Activated naive CD4-positive, alpha-beta T cell treated with anti-CD3 and anti-CD28 coated beads for 36 hours (primary cell): Measurements from ENCODE around the gene ISY1. TPM values are rescaled to one million over a fixed set of nuclear protein-coding genes. Genes with fewer than 3 reads are reported as not detected.
"Not testable (repeated sequence)": the region's sequence is repeated elsewhere in the genome, so short reads cannot be mapped to it uniquely, and the experiment has no call there.

ENCODE experiments used
- CTCF ChIA-PET: fragments of 350-600 bp; sonication (Branson Sonifier 250); formaldehyde crosslinking; loops from one replicate; lab custom pipeline; 2021; ENCODE audit warnings: antibody characterized with exemption; lab: Charles Lee
- DNase-seq: peaks from one replicate; pipeline ENCODE4 v3.0.0-alpha.2; 2020
- H3K27ac Mint-ChIP-seq: one replicate; pipeline ENCODE4 v1.8.0; 2021; ENCODE audit warnings: mild to moderate bottlenecking, mixed read lengths
- H3K27me3 Mint-ChIP-seq: one replicate; pipeline ENCODE4 v1.8.0; 2021; ENCODE audit warnings: low read depth, mixed read lengths
- H3K36me3 Mint-ChIP-seq: one replicate; pipeline ENCODE4 v1.8.0; 2021; ENCODE audit warnings: low read depth, mixed read lengths
- H3K4me1 Mint-ChIP-seq: one replicate; pipeline ENCODE4 v1.8.0; 2021; ENCODE audit warnings: low read depth, mixed read lengths
- H3K4me3 Mint-ChIP-seq: one replicate; pipeline ENCODE4 v1.8.0; 2021; ENCODE audit warnings: mild to moderate bottlenecking, moderate library complexity, mixed read lengths
- H3K9me3 Mint-ChIP-seq: one replicate; pipeline ENCODE4 v1.8.0; 2021; ENCODE audit warnings: mixed read lengths
- intact Hi-C: fragments of 100-400 bp; cut with micrococcal nuclease; formaldehyde crosslinking; loops from one replicate; pipeline ENCODE4 v1.15.1; 2023
- total RNA-seq, 2 experiments: library from RNA; stranded (reverse); gene quantifications; one replicate each; pipeline ENCODE4 v1.2.3, GENCODE V29; 2021

The ISY1 gene
- total RNA-seq, 2 experiments from 2014 or later, result 56.8 to 65.4 TPM

DNA sequence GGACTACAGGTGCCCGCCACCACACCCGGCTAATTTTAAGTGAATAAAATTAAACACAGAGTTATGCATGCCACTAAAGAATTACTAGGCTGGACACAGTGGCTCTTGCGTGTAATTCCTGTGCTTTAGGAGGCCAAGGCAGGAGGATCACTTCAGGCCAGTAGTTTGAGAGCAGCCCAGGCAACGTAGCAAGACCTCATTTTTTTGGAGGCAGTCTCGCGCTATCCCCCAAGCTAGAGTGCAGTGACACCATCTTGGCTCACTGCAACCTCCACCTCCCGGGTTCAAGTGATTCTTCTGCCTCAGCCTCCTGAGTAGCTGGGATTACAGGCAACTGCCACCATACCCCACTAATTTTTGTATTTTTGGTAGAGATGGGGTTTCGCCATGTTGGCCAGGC, 4.7 kb upstream of the ISY1 start:
- H3K36me3 Mint-ChIP-seq, result peaks cover 34% of the 10 kb centered on the region
- CTCF ChIA-PET, result interaction anchor here (4.9 kb wide), 1 partner anchor 112 kb away, joined by 60 read pairs; no protein-coding TSS in a partner anchor

GRCh38 chr3:129164500-129164899, 3.6 kb upstream of the ISY1 start:
- CTCF ChIA-PET, result interaction anchor here (3.4 to 4.9 kb wide), 3 partner anchors 44 to 111 kb away, joined by 36 to 60 read pairs (median 54); partner anchors contain the start of genes COPG1 and RAB43
- intact Hi-C loops, result no loop called here
- Mint-ChIP-seq H3K36me3 (peaks cover 23% of the 10 kb centered on the region), H3K9me3 (no peaks in the 10 kb centered on the region), H3K27ac (peak overlapping the region; percentile 56), H3K27me3 (no peaks in the 10 kb centered on the region), H3K4me1 (peaks cover 21% of the 10 kb centered on the region), H3K4me3 (no peak overlapping the region)
- no peak for DNase-seq

More for the DNA sequence above, 4.7 kb upstream of the ISY1 start:
- H3K4me3 Mint-ChIP-seq, DNase-seq, intact Hi-C loops, H3K27ac Mint-ChIP-seq, H3K9me3 Mint-ChIP-seq, H3K27me3 Mint-ChIP-seq: not testable (repeated sequence)
- H3K4me1 Mint-ChIP-seq, result peaks cover 16% of the 10 kb centered on the region

DNA sequence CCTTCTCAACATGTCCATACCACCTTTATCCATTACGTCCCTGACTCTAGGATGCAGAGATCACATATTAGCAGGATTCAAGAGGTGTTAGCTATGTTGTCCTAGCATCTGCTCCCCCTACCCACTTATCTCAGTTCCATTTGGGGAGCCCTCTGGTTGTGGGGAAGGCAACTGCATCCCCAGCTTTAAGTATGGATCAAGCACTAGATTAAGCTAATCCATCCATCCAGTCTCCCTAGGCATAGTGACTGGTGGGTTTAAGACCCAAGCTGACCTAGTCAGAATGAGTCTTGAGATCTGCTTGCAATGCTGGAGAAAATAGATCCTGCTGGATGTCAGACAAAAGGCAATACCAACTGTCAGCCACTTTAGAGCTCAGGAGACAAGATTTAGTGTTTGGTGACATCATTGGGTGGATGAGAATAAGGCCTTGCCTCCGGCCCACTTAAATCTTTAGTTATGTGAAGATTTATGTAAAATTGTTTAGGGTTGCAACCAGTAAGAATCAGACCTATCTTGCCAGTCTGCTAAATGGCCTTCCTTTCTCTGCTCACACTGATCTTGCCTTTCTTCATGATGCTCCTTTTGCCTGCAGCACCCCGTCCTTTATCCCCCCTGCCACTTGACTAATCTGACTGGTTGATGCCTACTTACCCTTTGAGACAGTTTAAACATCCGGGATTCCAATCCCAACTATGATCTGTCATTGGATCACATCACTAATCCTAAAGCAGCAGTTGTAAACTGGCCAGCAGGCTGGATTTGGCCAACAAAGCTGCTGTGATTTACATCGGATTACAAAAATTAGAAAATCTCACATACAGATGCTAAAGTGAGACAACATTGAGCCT, 2.1 kb upstream of the ISY1 start:
- Mint-ChIP-seq H3K4me1 (peaks cover 33% of the 10 kb centered on the region), H3K9me3 (no peaks in the 10 kb centered on the region), H3K36me3 (peaks cover 19% of the 10 kb centered on the region), H3K27ac (peak overlapping the region; percentile 99), H3K27me3 (no peaks in the 10 kb centered on the region), H3K4me3 (peak overlapping the region; percentile 87)
- CTCF ChIA-PET, result interaction anchor here (0.6 to 4.9 kb wide), 31 partner anchors 9 to 243 kb away, joined by 3 to 60 read pairs (median 4); partner anchors contain the start of genes CNBP, COPG1 and RAB43
- DNase-seq, result peak; percentile 30
- intact Hi-C loops, result no loop called here

- peak overlapping the region; percentile 99 for H3K27ac Mint-ChIP-seq
- CTCF ChIA-PET, result interaction anchor here (0.5 to 4.9 kb wide), 29 partner anchors 10 to 482 kb away, joined by 3 to 60 read pairs (median 6); partner anchors contain the start of genes CNBP, COPG1 and RAB43
- intact Hi-C loops, result loop anchor here (1.0 kb wide), 9 partner anchors 22 to 237 kb away; partner anchors contain the start of gene COPG1
- peak overlapping the region; percentile 87 for H3K4me3 Mint-ChIP-seq
- DNase-seq, result peak; percentile 45
- peaks cover 9% of the 10 kb centered on the region for H3K36me3 Mint-ChIP-seq
- no peaks in the 10 kb centered on the region for H3K9me3 Mint-ChIP-seq
- peaks cover 31% of the 10 kb centered on the region for H3K4me1 Mint-ChIP-seq
- no peaks in the 10 kb centered on the region for H3K27me3 Mint-ChIP-seq
These were observed 1.0 kb upstream of the ISY1 start for GRCh38 chr3:129161860-129162271.

DNA sequence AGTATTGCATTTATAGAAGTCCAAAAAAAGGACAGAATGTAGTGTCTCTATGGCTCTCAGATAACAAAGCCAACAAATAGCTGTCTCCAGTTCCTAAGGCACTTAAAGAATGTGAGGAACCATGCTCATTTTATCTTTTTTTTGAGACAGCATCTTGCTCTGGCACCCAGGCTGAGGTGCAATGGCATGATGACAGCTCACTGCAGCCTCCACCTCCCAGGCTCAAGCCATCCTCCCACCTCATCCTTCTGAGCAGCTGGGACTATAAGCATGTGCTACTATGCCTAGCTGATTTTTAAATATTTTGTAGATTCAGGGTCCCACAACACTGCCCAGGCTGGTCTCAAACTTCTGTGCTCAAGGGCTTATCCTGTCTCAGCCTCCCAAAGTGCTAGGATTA, 16.1 kb downstream of the ISY1 start:
- intact Hi-C loops, result no loop called here
- Mint-ChIP-seq H3K27me3 (no peaks in the 10 kb centered on the region), H3K36me3 (peaks cover 10% of the 10 kb centered on the region), H3K9me3 (no peaks in the 10 kb centered on the region), H3K27ac (no peak overlapping the region), H3K4me1 (peaks cover 2% of the 10 kb centered on the region), H3K4me3 (no peak overlapping the region)
- no peak for DNase-seq
- CTCF ChIA-PET, result interaction anchor here (0.8 to 1.7 kb wide), 6 partner anchors 11 to 175 kb away, joined by 3 to 7 read pairs (median 4); no protein-coding TSS in a partner anchor

- H3K27ac Mint-ChIP-seq, H3K4me3 Mint-ChIP-seq, H3K4me1 Mint-ChIP-seq, CTCF ChIA-PET, intact Hi-C loops, H3K9me3 Mint-ChIP-seq, DNase-seq, H3K27me3 Mint-ChIP-seq: not testable (repeated sequence)
- H3K36me3 Mint-ChIP-seq, result peaks cover 12% of the 10 kb centered on the region
These were observed 19.9 kb downstream of the ISY1 start for GRCh38 chr3:129141011-129141410.

- CTCF ChIA-PET, result no interaction called here
- no peak for DNase-seq
- no peaks in the 10 kb centered on the region for H3K9me3 Mint-ChIP-seq
- H3K27me3 Mint-ChIP-seq, result no peaks in the 10 kb centered on the region
- peaks cover 9% of the 10 kb centered on the region for H3K36me3 Mint-ChIP-seq
- no peak overlapping the region for H3K4me3 Mint-ChIP-seq
- H3K4me1 Mint-ChIP-seq, result no peaks in the 10 kb centered on the region
- intact Hi-C loops, result no loop called here
- no peak overlapping the region for H3K27ac Mint-ChIP-seq
These were observed 21.0 kb downstream of the ISY1 start for GRCh38 chr3:129139911-129140310.

- DNase-seq, H3K9me3 Mint-ChIP-seq, intact Hi-C loops, H3K27me3 Mint-ChIP-seq, H3K4me3 Mint-ChIP-seq, H3K27ac Mint-ChIP-seq: not testable (repeated sequence)
- Mint-ChIP-seq H3K36me3 (peaks cover 19% of the 10 kb centered on the region), H3K4me1 (peaks cover 11% of the 10 kb centered on the region)
- CTCF ChIA-PET, result interaction anchor here (0.6 to 1.3 kb wide), 2 partner anchors 83 to 629 kb away, joined by 4 to 7 read pairs; no protein-coding TSS in a partner anchor
These were observed 24.6 kb downstream of the ISY1 start for GRCh38 chr3:129136275-129136674.

GRCh38 chr3:129132097-129132866, 28.6 kb downstream of the ISY1 start:
- Mint-ChIP-seq H3K27me3 (no peaks in the 10 kb centered on the region), H3K4me1 (peaks cover 11% of the 10 kb centered on the region), H3K36me3 (peaks cover 18% of the 10 kb centered on the region), H3K4me3 (no peak overlapping the region), H3K9me3 (no peaks in the 10 kb centered on the region), H3K27ac (peak overlapping the region; percentile 40)
- intact Hi-C loops, result no loop called here
- DNase-seq, result no peak
- CTCF ChIA-PET, result interaction anchor here (0.6 to 1.3 kb wide), 5 partner anchors 9 to 162 kb away, joined by 3 to 5 read pairs (median 3); no protein-coding TSS in a partner anchor

DNA sequence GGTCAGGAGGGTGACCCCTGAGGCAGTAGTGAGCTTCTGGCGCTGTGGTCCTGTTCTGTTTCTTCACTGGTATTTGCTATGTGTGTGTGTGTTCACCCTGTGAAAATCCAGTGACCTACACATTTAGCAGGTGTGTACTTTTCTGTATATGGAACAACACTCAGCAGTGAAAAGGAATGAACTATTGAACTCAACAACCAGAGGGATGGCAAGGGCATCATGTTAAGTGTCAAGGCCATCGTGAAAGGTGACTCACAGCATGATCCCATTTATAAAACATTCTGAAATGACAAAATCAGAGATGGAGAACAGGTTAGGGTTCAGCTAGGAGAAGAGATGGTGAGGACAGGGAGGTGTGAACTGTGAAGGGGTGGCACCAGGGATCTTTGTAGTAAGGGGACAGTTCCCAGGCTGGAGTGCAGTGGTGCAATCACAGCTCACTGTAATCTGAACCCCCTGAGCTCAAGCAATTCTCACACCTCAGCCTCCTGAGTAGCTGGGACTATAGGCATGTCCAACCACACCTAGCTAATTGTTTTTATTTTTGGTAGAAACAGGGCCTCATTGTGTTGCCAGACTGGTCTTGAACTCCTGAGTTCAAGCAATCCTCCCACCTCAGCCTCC, 29.3 kb downstream of the ISY1 start:
- intact Hi-C loops, result no loop called here
- peaks cover 11% of the 10 kb centered on the region for H3K4me1 Mint-ChIP-seq
- DNase-seq, result no peak

DNA sequence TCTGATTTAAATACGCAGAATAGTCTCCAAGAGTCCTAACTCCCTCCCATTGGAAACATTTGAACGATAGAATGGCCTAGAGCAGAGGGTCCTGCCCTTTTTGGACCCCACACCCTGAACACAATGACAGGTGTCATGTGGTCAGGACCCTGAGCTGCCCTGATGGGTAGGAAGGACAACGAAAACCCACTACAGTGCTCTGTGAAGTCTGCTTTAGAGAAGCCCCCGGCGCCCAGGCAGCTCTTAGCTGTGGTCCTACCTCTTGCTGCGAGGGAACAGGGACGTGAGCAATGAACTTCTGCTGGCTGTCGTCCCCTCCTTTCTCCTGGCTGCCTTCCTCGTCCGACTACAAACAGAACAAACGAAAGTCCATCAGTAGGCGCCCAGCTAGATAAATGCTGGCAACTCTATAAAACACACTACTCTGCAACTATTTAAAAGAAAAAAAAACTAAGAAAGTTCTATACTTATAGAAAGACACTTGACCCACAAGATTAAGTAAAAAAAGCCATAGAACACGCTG, 30.5 kb downstream of the ISY1 start:
- CTCF ChIA-PET, result interaction anchor here (0.6 to 1.2 kb wide), 3 partner anchors 116 to 469 kb away, joined by 3 to 4 read pairs (median 3); no protein-coding TSS in a partner anchor
- no peak for DNase-seq
- no peak overlapping the region for H3K27ac Mint-ChIP-seq
- H3K9me3 Mint-ChIP-seq, result no peaks in the 10 kb centered on the region
- intact Hi-C loops, result no loop called here
- H3K4me3 Mint-ChIP-seq, result no peak overlapping the region
- peaks cover 11% of the 10 kb centered on the region for H3K4me1 Mint-ChIP-seq
- no peaks in the 10 kb centered on the region for H3K27me3 Mint-ChIP-seq
- peaks cover 15% of the 10 kb centered on the region for H3K36me3 Mint-ChIP-seq

More for the DNA sequence above, 29.3 kb downstream of the ISY1 start:
- no peaks in the 10 kb centered on the region for H3K9me3 Mint-ChIP-seq
- peaks cover 17% of the 10 kb centered on the region for H3K36me3 Mint-ChIP-seq
- no peaks in the 10 kb centered on the region for H3K27me3 Mint-ChIP-seq
- CTCF ChIA-PET, result interaction anchor here (1.0 to 1.3 kb wide), 4 partner anchors 15 to 161 kb away, joined by 3 to 5 read pairs (median 3); no protein-coding TSS in a partner anchor
- H3K4me3 Mint-ChIP-seq, result no peak overlapping the region
- no peak overlapping the region for H3K27ac Mint-ChIP-seq
